HG03565 (cell line): ENCODE data around the gene VMAC.

Experiments used
- ATAC-seq: cut with Tn5 transposase; IDR thresholded peaks from one replicate; pipeline ENCODE4 v1.9.1; 2021; ENCODE audit warnings: mild to moderate bottlenecking, moderate library complexity; ENCODE audit not compliant: unreplicated experiment

The VMAC gene

GRCh38 chr19:5927441-5927821, 22.8 kb downstream of the VMAC start:
- ATAC-seq = no peak

GRCh38 chr19:5929179-5929578, 24.5 kb downstream of the VMAC start:
- no peak for ATAC-seq

GRCh38 chr19:5929625-5930024, 25.0 kb downstream of the VMAC start:
- no peak for ATAC-seq

- no peak for ATAC-seq
These were observed 26.6 kb downstream of the VMAC start for GRCh38 chr19:5931251-5931650.

- ATAC-seq = no peak
These were observed 27.5 kb downstream of the VMAC start for GRCh38 chr19:5932146-5932545.

GRCh38 chr19:5932609-5933262, 28.1 kb downstream of the VMAC start:
- ATAC-seq = no peak

GRCh38 chr19:5933391-5934068, 28.9 kb downstream of the VMAC start:
- no peak for ATAC-seq

- no peak for ATAC-seq
These were observed 29.4 kb downstream of the VMAC start for GRCh38 chr19:5934069-5934401.

GRCh38 chr19:5934774-5935472, 30.3 kb downstream of the VMAC start:
- no peak for ATAC-seq

- no peak for ATAC-seq
These were observed 31.0 kb downstream of the VMAC start for GRCh38 chr19:5935473-5936291.

GRCh38 chr19:5936292-5936592, 31.6 kb downstream of the VMAC start:
- ATAC-seq = no peak

GRCh38 chr19:5937550-5937949, 32.9 kb downstream of the VMAC start:
- no peak for ATAC-seq

- no peak for ATAC-seq
These were observed 35.9 kb downstream of the VMAC start for GRCh38 chr19:5940260-5941208.

- no peak for ATAC-seq
These were observed 37.0 kb downstream of the VMAC start for GRCh38 chr19:5941673-5942072.

- no peak for ATAC-seq
These were observed 38.4 kb downstream of the VMAC start for GRCh38 chr19:5943045-5943444.

GRCh38 chr19:5943623-5944022, 39.0 kb downstream of the VMAC start:
- no peak for ATAC-seq

- no peak for ATAC-seq
These were observed 42.8 kb downstream of the VMAC start for GRCh38 chr19:5947435-5947834.

GRCh38 chr19:5948752-5949564, 44.3 kb downstream of the VMAC start:
- ATAC-seq = no peak

- ATAC-seq = no peak
These were observed 45.2 kb downstream of the VMAC start for GRCh38 chr19:5949792-5950305.
